Measurements from ENCODE around the gene NEO1.
A peak's percentile ranks its signal among the peaks of the same experiment; 100 is the strongest.

The NEO1 gene, protein sequence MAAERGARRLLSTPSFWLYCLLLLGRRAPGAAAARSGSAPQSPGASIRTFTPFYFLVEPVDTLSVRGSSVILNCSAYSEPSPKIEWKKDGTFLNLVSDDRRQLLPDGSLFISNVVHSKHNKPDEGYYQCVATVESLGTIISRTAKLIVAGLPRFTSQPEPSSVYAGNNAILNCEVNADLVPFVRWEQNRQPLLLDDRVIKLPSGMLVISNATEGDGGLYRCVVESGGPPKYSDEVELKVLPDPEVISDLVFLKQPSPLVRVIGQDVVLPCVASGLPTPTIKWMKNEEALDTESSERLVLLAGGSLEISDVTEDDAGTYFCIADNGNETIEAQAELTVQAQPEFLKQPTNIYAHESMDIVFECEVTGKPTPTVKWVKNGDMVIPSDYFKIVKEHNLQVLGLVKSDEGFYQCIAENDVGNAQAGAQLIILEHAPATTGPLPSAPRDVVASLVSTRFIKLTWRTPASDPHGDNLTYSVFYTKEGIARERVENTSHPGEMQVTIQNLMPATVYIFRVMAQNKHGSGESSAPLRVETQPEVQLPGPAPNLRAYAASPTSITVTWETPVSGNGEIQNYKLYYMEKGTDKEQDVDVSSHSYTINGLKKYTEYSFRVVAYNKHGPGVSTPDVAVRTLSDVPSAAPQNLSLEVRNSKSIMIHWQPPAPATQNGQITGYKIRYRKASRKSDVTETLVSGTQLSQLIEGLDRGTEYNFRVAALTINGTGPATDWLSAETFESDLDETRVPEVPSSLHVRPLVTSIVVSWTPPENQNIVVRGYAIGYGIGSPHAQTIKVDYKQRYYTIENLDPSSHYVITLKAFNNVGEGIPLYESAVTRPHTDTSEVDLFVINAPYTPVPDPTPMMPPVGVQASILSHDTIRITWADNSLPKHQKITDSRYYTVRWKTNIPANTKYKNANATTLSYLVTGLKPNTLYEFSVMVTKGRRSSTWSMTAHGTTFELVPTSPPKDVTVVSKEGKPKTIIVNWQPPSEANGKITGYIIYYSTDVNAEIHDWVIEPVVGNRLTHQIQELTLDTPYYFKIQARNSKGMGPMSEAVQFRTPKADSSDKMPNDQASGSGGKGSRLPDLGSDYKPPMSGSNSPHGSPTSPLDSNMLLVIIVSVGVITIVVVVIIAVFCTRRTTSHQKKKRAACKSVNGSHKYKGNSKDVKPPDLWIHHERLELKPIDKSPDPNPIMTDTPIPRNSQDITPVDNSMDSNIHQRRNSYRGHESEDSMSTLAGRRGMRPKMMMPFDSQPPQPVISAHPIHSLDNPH (N-terminal part only)
- long read RNA-seq, donor 1, partial matches to known transcripts: 5 of 7 reads
- long read RNA-seq, donor 1, other reads (novel, unspliced or antisense): 0 of 7 reads
- long read RNA-seq, donor 2, partial matches to known transcripts: 5 of 5 reads
- long read RNA-seq, donor 2, other reads (novel, unspliced or antisense): 0 of 5 reads
- long read RNA-seq, donor 3: 0 reads
- long read RNA-seq, donor 4, partial matches to known transcripts: 7 of 14 reads
- long read RNA-seq, donor 4, other reads (novel, unspliced or antisense): 5 of 14 reads
- long read RNA-seq, donor 5: 0 reads
- long read RNA-seq, donor 6, partial matches to known transcripts: 25 of 26 reads
- long read RNA-seq, donor 6, other reads (novel, unspliced or antisense): 0 of 26 reads
- long read RNA-seq, donor 7: 0 reads
- long read RNA-seq, donor 8, partial matches to known transcripts: 19 of 19 reads
- long read RNA-seq, donor 8, other reads (novel, unspliced or antisense): 0 of 19 reads

DNA sequence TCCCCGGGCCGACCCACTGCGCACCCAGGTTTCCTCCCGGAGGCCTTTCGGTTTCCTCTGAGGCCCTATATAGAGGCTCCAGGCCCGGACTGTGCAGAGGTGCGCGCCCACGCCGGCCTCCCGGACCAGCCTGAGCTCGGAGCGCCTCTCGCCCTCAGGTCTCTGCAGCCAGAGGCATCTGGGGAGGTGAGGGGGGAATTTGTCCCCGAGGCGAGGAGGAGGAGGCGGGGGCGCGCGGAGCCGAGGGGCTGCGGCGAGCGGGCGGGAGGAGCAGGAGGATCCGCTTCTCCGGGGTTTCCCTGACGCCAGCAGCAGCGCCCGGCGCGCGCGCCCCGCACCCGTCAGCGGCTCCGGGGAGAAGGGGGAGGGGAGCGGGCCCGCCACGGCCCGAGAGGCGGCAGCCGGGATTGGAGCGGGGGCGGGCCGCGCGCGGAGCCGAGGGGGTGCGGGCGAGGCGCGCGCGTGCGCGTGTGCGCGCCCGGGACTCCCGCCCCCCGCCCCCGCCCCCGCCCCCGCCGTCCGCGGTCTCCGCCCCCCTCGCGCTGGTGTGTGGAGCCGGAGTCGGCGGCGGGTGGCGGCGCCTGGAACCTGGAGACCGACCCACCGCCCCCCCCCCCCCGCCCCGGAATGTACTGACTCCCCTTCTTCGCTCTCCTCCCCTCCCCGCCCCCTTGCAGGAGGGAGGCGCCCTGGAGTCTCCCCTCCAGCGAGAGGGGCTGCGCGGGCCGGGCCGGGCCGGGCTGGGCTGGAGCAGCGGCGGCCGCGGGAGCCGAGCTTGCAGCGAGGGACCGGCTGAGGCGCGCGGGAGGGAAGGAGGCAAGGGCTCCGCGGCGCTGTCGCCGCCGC is at the start of gene NEO1:
TSS of gene NEO1 (plus strand) at position 657 of the 846 bp plus-strand sequence. CDS start 213 bp downstream, outside the sequence.
- peak; percentile 97 for DNase-seq

DNA sequence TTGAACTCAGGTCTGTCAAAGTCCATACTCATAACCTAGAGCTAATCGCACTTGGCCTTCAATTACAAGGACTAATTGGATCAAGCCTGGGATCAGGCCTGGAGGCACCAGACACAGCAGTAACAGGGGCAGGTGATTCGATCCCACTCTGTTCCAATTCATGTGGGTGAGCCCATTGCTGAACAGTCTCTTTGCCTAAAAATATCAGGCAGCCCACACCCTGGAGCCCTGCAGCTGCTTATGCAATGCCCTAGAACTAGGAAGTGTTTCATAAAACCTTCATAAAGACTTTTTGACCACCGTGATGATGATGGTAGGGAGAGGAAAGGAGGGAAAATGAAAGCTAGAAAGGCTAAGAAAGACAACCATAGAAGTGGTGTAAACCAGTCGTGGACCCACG is 47.8 kb upstream of the NEO1 start:
- no peak for DNase-seq

DNA sequence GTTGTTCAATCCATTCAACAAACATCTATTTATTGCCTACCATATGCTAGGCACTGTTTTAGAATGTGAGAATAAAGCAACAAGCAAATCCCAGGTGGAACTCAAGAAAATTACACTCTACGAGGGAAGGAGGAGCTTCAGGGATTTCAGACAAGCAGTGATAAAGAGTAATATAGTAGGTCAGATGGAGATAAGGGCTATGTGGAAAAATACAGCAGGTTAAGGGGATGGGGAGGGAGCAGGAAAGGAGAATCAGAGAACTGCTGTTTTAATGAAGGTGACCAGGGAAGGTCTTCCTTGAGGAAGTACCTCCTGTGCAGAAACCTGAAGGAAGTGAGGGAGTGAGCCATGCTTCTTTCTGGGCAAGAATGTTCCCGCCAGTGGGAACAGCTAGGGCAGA is 47.2 kb upstream of the NEO1 start:
- DNase-seq: no peak

DNA sequence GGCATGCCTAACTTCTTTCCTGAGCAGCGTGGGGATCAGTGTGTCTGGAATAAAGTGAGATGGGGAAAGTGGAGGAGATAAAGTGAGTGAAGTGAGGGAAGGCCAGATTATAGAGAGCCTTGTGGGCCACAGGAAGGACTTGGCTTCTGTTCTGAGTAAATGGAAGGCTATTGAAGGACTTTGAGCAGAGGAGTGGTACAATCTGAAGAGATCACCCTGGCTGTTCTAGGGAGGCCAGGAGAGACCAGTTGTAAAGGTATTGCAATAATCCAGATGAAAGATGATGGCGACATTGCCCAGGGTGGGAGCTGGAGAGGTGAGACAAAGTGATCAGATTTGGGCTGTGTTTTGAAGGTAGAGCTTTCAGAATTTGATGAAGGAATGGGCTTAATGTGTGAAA is 46.8 kb upstream of the NEO1 start:
- no peak for DNase-seq

DNA sequence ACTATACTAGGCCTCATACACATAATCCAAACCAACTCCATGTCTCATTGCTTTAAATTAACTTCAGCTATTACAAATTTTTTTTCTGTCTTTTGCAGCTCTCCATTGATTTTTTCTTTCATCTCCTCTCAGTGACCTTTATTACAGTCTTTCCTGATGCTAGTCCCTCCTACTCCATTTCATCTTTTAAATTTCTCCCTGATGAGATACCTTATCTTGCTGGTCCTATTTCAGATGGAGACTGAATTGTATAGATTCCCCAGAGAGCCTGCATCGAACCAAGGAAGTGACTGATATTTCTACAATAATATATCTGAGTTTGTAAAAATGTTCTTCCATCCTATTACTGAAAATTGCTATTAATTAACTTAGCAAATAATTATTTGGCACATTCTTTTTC is 45.7 kb upstream of the NEO1 start:
- no peak for DNase-seq

DNA sequence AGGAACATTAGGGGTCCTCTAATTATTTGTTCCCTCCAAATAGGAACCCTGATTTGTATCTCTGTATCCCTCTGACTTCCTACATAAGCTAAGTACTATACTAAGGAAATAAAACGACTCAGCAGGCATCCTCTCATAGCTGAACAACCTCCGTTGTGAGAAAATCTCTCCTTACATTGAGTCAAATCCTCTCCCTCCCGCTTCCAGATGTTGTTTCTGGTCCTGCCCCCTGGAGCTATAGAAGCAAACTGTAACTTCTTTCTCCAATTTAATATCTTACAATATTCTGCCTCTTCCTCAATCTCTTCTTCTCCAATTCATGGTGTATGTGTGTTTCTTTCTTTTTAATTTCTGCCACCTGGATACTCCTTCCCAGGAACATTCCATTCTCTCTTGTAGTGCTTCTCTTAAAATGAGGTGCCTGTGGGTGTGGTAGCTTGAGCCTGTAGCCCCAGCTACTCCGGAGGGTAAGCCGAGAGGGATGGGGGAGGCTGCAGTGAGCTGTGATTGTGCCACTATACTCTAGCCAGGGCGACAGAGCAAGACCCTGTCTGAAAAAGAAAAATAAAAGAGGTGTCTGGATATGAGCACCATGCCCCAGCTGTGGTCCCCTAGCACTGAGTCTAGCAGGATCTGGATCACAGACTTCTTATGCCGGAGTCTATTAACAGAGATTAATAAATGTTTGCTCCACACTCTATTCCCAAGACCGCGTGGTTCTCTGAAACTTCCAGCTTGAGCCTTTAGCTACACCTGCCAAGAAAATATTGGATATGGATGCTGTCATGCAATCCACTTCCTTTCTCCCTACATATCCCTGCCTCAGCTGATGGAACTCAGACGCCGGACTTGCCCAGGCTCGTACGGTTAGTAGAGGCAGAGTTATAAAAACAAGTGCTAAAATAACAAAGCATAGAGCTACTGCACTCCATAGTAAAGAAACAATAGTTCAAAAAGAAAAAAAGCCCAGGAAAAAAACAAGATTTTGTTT is 42.9 kb upstream of the NEO1 start:
- no peak for DNase-seq

DNA sequence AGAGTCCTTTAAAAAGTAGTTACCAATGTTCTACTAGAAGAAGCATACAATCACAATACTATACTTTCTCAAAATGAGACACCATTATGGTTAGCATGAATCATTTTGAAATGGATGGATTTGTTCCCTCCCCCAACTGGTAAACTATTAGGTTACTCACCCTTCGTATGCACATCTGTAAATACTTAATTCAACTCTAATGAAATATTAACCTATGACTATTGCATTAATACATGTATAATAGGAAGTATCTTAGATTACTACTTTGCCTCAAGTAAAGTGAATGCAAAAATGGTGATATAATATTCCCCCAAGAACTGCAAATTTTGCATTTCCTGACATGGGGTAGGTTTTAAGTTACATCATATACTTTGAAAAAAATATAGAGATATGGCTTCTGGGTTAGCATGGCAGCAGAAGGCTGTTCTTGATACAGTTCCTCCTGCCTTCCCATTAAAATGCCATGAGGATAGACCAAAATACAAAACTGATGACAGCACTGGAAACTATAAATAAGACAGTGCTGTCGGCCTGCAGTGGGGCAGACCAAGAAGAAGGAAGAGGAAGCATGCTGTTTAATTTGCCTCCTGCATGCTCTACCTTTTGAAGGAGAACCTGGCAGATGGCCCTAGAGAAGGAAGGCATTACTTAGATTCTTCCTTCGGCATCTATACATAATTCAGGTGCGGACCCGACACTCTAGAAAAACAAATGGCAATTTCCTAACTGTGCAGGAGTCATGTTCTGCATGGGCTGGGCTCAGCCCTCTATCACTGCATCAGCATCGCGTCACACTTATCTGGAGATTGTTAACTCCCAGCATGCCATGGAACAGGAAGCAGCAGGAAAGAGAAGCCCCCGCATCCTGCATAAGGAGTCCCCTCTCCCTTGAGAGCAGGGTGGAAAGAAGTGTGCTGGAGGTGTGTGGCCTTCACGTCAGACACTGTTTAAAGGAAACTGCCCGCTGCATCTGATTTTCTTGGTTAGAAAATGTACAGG is 41.8 kb upstream of the NEO1 start:
- no peak for DNase-seq

DNA sequence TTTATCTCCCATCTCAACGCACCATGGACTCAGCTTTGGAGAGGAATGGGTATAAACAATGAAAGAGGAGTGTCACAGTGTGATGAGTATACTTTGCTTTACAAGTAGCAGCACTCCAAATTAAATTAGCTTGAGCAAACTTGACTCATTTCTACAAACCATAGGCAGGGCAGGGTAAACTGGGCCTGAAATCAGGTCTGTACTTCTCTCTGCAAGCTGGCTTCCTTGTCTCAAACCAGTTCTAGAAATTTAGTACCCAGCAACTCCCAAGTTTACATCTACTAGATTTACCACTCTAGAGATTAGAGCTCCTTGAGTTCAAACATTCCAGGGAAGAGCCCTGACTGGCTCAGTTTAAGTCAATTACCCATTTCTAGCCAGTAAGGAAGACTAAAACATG is 37.4 kb upstream of the NEO1 start:
- DNase-seq: no peak

DNA sequence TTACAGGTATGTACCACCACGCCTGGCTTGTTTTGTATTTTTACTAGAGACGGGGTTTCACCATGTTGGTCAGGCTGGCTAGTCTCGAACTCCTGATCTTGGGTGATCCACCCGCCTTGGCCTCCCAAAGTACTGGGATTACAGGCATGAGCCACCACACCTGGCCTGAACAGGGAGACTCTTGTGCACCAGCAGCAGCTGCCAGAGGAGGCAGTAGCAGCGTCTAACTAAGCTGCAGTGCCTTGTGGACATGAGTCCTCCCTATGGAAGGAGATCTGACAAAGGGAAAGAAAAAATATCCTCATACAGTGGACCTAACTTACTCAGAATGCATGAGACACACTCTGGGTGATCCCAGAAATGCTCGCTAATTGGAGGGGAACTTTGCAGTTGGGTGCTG is 36.8 kb upstream of the NEO1 start:
- no peak for DNase-seq

DNA sequence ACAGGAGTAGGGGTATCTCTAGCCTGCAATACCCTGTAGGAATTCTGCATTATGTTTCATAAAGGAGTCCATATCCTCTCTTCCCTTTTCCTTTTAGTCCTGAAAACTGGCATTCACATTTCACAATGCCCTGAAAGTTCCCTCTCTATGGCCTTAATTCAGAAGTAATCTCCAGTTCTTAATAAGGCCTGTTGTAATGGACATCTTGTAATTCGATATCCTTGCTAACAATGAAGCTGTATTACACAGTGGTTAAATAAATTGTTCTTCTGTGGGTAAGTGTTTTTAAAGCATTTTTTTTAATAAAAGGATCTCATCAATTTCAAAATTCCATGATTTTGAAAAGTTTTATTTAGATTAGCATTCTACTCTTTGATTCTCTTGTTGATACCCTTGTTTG is 34.3 kb upstream of the NEO1 start:
- no peak for DNase-seq

DNA sequence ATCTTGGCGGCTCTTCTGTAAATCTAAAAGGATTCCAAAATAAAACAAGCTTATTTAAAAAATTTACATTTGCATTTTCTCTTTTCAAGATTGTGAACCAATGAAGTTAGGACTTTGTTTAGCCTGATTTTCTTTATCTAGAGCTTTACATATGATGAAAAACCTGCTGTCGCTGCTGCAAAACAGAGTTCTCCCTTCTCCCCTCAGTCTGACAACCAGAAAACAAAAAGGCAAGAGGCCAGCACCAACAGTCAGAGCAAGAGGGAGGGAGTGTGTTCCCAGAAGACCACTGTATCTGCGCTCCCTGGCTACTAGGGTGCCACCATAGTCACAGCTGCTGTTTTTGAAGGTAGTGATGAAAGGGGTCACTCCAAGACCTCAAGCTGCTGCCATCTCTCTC is 33.1 kb upstream of the NEO1 start:
- no peak for DNase-seq

DNA sequence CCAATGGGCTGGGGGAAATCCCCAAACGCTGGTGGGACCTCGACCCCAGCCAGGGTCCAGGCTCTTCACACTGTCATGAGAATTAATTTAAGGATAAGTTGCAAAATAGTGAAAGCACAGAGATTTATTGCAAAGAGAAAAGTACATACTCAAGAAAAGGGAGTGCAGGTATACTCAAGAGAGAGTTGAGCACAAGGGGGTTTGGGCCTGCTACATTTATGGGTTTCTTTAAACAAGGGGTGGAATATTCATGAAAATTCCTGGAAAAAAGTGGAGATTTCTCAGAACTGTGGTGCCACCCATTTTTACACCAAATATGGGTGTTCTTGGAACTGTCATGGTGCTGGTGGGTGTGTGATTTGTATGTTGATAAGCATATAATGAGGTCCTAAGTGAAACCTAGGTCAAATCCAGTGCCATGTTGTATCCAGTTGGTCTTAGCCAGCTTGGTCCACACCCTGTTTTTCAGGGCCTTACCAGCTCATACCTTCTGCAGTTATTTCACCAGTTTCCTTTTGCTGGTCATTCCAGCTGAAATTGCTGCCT is 32.6 kb upstream of the NEO1 start:
- DNase-seq: no peak

DNA sequence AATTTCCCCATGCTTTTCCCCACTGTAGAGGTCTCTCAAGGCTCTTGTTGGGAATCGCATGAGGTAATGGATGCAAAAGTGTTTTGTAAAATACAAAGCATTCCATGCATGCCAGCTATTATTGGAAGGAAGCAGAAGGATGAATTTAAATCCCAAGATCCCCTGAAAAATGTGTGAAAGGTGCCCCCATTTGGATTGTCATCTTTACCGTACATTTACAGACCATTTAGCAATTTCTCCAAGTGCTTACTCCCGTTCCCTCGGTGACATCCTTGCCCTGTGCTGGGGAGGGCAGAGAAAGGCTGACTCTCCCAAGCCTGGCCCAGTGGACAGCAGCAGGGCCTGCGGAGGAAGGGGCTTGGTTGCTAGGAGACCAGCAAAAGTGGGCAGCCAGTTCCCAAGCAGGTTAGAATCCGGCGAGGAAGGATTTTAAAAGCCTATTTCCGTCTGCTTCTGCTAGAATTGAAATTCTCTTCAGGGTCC is 31.1 kb upstream of the NEO1 start:
- peak; percentile 20 for DNase-seq

DNA sequence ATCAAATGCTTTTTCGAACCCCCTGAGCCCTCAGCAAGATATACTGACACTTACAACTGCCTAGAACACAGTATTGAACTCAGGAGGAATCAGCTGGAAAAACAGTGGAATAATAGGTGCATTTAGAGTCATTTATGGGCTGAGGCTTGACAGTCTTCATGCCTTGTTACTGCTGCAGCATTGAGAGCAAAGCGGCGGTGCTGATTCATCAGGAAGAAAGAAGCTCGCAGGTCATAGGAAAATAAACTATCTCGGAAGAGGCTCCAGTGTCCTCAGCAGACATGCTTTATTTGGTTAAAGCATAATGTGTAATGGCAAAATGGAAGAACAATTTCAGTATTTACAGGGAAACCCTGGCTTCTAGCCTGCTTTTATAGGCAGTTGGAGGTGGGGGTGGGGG is 30.1 kb upstream of the NEO1 start:
- no peak for DNase-seq

DNA sequence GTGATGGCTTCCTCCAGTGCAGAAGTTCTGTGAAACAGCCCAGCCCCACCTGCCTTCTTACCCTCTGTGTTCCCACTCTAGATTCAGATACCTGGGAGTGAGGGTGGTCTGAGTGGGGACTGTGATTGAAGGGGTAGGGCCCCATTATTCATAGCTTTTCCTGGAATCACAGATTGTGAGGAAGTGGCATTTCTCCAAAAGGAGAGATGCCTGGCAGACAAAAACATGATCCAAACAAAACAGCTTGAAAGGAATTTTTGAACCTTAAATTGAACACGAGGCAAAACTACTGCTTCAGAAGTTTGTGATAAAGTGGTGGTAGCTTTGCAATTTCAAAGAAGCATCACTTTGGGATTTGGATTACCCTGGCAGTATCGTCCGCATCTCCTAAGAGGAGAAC is 29.2 kb upstream of the NEO1 start:
- no peak for DNase-seq

DNA sequence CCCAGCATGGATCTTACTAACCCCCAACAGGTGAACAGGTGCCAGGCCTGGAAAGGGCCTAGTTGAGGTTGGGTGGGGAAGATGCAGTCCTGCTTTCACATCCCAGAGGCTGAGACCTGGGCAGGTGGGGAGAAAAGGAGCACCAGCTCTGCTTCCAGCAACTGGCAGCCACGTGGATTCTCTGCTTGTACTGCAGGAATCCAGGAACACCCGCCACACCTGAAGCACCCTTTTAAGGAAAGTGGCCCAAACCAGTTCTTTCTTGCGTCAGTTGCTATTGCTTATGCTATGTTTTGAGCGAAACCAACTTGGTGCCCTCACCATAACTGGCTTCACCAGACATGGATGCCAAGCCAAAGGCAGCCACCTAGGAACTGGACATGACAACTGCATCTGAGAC is 28.1 kb upstream of the NEO1 start:
- DNase-seq: no peak

DNA sequence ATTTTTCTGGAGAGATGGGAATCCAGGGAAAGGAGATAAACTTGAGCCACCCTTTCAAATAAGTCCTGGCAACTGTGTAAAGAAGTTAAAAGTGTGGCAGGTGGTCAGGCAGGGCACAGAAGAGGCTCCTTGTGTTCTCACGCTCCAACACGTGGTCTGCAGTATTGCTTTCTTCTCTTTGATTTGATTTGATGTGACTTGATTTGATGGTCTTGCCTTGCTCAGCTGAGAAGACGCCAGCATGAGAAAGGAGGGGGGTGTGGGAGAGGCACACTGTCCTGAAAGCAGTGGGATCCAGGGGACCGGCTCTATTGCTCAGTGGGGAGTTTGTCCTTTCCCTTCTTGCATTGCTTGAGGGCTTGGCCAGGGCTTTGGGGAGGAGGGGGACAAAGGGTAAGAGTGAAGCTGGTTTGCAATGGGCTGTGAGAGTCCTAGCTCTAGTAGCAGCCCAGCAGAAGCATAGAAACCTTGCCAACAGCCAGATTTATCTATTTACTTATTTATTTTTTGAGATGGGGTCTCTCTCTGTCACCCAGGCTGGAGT is 25.7 kb upstream of the NEO1 start:
- DNase-seq: no peak

Data from right kidney (tissue), 9 donors.